ENCODE results near the gene SLC25A12. TPM values are rescaled to one million over a fixed set of nuclear protein-coding genes. Genes with fewer than 3 reads are reported as not detected.
"Not testable (repeated sequence)": the region's sequence is repeated elsewhere in the genome, so short reads cannot be mapped to it uniquely, and the experiment has no call there.

Gene SLC25A12
- total RNA-seq, 1 donor from 2014 or later = 6.3 TPM

DNA sequence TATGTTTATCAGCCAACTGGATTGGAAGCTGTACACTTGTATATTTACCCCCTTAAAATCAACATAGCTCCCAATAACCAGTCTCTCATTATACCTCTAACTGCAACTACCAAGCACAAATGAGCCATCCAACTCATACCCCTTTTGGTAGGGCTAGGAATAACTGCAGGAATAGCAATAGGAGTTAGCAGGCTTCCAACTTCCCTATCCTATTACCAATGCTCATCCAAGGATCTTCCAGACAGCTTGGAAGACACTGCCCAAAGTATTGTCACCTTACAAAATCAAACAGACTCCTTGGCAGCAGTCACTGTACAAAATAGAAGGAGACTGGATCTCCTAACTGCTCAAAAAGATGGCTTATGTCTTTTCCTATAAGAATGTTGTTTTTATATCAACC, 61.6 kb downstream of the SLC25A12 start:
- no peak for DNase-seq (ENCODE audit: low read depth in 2 of 2)

DNA sequence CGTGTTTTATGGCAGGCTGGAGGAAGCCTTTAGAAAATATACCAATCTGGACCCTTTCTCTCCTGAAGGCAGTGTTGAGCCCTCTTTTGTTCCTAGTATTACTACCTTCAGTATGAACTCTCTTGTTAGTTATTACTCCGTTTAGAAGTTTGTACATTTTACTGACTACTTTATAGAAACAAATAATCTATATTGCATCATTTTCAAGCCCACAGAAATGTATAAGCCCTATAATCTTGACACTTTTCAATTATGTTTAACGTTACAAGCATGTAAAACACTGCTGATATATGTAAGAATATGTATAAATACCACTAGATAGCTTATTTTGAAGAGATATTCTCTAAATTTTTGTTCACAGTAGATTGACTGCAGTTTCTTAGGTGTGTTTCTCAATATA, 64.0 kb downstream of the SLC25A12 start:
- no peak for DNase-seq (ENCODE audit: low read depth in 2 of 2)

DNA sequence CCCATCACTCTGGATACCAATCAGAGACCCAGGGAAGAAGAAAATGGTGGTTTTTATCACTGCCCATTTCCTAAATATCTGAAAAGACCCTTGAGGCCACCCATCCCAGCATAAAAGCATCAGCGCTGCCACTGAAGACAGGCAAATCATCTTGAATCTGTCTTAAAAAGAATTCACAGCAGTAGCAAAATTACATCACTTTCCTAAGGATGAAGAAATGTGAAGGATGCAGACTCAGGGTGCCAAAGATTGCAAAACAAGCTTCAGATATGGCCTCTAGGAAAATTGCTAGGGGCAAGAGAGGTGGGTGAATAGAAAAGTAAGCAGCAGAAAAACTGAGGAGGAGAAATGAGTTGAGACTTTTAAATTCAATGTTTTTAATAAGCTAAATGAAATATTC, 70.0 kb downstream of the SLC25A12 start:
- no peak for DNase-seq (ENCODE audit: low read depth in 2 of 2)

DNA sequence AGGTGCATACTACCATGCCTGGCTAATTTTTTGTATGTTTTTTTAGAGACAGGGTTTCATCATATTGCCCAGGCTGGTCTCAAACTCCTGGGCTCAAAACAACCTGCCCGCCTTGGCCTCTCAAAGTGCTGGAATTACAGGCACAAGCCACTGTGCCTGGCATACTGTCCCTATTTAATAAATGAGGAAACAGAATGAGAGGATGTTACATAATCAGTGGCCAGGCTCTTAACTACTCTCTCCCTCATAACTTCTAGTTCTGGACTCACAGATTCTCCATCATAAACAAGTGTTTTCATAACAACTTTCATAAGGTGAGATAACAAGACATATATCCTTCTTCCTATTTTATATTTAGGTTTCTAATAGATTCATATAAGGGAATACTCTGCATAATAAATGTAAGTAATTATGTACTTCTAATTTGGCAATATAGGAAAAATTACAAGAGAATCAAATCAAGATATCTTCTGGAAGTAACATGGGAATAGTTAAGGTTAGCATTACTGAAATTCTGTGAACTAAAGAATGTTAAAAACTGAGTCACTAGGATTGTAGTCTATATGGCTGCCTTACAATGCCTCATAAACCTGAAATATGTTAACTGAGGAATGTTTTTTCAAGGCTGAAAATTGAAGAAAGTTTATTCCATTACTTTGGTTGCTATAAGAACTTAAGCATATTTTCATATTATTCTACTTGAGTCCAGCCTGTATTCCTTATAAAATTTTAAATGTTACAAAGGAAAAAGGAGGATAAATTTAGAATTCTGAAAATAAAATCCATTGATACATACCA, 71.3 kb downstream of the SLC25A12 start:
- no peak for DNase-seq (ENCODE audit: low read depth in 2 of 2)

DNA sequence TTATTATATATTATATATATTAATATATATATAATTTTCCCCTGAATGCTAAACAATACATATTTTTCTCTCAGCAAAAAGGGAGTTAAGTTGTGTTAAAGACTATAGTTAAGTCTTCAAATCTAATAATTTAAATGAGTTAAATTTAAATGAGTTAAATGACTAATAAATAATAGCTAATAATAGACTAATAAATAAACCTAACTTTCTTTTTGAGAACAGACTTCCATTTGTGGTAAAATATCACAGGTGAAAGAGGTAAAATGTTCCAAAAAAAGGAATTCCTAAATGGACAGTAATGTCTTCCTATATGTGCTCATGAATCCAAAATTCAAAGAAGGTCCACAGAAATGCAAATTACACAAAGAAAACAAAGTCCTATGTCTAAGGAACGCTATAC, 74.6 kb downstream of the SLC25A12 start:
- DNase-seq (ENCODE audit: low read depth in 2 of 2) = no peak

DNA sequence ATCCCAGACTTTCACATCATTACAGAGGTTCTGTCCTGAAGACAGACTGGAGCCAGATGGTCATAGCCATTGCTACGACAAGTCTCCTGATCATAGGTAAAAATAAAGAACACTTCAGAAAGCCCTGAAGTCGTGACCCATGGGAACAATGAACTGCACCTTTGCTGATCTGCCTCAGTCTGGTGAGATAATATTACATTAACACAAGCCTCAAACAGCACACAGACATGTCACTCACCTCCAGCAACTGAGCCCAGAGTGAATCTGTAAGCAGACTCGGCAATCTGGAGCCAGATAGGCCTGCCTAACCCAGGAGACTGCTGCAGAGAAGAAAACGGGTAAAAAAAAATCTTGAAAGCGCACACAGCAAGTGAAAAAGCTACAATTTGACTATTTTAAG, 79.2 kb downstream of the SLC25A12 start:
- no peak for DNase-seq (ENCODE audit: low read depth in 2 of 2)

DNA sequence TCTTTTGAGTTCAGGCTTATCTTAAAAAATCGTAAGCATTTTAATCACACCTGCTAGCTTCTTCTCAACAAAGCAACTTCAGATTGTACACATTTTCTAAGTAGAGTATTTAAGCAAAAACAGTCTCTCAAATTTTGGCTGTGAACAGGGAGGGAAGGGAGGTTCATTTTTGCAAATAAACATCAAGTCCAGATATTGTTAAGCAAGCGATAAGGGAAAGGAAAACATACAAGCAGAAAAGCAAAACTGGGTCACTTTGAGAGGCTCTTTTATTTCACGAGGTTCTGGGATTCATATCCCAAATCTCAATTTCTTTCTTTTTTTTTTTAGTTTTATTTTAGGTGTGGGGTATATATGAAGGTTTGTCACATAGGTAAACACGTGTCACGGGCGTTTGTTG, 79.9 kb downstream of the SLC25A12 start:
- DNase-seq (ENCODE audit: low read depth in 2 of 2) = no peak

DNA sequence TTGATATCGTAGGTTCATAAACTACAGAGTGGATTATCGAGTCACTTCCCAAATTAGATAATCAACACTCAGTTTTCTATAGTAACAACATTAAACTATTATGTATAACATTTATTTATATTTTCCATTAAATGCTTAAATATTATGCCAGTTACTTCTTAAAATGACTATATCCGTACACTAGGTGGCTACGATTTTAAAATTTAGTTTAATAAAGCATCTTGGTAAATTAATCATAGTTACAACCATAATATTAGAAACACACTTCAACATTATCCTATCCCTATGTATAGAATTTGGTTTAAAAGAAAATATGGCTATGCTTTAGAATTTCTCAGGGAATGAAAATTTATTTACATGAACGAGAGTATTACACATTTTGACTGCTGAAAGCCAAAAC, 80.3 kb downstream of the SLC25A12 start:
- DNase-seq (ENCODE audit: low read depth in 2 of 2) = no peak

DNA sequence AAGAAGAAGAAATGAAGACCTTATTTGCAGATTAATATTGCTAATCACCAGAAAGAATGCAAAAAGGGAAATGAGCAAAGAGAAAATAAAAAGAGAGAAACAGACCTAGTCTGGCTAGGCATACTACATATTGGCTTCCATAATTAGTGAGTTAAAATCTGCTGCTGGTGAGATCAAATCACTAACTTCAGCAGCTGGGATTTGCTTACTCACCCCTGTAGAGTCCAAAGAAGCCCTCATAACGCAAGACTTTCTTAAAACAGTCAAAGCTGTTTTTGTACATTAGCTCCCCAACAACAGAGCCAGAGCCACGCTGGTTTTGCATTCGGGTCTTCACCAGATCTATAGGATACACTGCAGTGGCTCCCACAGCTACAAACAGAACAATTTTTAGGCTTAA, 80.9 kb downstream of the SLC25A12 start:
- DNase-seq (ENCODE audit: low read depth in 2 of 2) = no peak

DNA sequence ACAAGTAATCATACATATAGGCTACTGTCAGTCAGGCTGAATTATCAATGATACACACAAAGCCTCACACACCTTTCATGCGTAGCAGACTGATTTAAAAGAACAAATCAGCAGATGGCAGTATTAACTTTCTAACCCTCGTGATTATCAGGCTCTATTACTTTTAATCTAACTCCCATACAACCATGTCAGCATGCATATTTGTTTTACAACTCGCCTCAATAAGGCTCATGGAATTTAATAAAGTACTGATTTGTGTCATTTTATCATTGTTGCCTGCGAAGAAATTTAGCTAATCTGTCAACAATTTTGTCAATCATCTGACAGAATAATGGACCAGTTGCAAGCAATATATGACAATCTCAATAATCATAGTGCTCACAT, 82.8 kb downstream of the SLC25A12 start:
- DNase-seq (ENCODE audit: low read depth in 2 of 2) = peak; percentile 46 to 68

DNA sequence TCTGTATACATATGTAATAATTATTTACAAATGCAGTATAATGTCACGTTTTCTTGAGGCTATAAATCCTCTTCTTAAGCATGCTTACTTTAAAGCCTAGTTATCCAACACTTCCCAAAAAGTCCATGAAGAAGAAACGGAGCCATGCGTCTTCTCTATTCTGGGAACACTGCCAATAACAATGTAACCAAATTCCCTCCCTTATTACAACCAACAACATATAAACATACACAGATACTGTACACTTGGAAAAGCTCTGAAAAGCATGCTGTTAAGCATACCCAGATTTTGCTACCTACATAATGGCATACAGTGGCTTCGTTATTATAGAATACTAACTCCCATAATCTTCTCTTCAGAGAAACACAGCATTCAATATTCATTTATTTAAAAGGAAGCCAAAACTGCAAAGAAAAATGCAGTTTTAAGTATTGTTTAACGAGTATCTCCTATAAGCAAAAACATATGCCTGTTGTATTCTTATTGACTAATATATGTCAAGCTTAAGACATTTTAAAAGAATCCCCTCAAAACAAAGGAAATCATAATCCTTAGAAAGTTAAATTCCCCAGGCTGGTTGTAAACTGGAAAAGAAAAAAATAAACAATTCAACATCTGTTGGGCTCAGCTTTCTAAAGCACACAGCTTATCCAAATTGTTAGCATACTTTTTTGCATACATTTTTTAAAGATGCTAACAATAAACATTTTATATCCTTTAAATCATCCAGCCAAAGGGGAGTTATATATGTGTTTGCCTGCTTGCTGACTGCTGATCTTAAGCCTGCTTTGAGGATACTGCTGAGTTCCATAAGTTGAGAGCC, 83.4 kb downstream of the SLC25A12 start:
- DNase-seq (ENCODE audit: low read depth in 2 of 2) = no peak

DNA sequence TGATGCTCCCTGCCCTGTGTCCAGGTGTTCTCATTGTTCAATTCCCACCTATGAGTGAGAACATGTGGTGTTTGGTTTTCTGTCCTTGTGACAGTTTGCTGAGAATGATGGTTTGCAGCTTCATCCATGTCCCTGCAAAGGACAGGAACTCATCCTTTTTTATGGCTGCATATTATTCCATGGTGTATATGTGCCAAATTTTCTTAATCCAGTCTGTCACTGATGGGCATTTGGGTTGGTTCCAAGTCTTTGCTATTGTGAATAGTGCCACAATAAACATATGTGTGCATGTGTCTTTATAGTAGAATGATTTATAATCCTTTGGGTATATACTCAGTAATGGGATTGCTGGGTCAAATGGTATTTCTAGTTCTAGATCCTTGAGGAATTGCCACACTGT, 85.2 kb downstream of the SLC25A12 start:
- not testable (repeated sequence) for DNase-seq (ENCODE audit: low read depth in 2 of 2)

DNA sequence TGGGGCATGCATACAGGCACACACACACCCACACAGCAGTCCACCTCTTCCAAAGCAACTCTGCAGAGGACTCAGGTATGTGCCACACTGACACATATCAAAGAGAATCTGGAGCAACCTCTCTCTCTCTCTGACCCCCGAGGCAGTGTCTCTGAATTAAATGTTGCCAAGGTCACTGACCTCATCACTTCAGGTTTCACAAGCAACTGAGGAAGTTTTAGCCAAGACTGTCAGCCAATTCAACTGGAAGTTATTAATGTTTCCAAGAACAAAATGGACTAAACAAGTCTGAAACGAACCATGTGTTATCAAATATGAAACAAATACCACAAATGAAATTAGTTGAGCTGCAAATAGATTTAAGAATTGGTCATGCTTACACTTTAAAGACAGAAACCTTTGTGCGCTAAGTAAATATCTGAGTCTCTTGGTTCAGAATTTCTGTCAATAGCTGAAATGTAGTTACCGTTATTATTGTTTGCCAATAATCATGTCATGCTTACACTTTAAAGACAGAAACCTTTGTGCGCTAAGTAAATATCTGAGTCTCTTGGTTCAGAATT, 86.1 kb downstream of the SLC25A12 start:
- no peak for DNase-seq (ENCODE audit: low read depth in 2 of 2)

DNA sequence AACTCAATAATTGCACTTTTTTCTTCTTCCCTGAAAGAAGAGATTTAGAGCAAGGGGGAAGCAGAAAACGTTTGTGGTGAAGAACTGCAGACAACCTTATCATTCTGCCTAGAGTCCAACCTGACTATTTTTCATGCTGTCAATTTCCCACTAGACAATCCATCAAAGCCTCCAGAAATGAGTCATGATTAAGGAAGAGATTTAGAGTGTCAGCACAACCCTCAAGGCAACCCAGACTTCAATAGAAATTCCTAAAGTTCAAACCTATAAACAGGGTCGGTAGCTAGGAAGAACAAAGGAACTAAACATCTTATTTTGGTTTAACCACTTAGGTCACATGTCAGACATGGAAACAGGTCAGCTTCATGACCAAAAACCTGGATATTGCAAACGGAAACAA, 86.9 kb downstream of the SLC25A12 start:
- peak; percentile 35 to 45 for DNase-seq (ENCODE audit: low read depth in 2 of 2)

DNA sequence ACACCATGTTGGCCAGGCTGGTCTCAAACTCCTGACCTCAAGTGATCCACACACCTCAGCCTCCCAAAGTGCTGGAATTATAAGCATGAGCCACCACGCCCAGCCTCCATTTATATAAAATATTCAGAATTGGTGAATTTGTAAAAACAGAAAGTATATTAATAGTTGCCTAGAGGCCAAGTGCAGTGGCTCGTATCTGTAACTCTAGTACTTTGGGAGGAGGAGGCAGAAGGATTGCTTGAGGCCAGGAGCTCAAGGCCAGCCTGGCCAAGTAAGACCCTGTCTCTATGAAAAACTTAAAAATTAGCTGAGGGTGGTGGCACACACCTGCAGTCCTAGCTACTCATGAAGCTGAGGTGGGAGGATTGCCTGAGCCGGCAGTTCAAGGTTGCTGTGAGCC, 89.6 kb downstream of the SLC25A12 start:
- DNase-seq (ENCODE audit: low read depth in 2 of 2) = no peak

DNA sequence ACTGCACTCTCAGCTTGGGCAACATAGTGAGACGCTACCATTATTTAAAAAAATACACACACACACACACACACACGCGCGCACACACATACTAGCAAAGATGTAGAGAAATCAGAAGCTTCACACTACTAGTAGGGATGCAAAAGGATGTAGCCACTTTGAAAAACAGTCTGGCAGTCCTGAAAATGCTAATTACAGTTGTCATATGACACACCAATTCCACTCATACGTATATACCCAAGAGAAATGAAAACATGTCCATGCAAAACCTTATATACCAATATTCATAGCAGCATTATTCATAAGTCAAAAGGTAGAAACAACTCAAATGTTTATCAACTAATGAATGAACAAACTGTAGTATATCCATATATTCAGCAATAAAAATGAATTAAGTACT, 90.3 kb downstream of the SLC25A12 start:
- DNase-seq (ENCODE audit: low read depth in 2 of 2) = no peak

DNA sequence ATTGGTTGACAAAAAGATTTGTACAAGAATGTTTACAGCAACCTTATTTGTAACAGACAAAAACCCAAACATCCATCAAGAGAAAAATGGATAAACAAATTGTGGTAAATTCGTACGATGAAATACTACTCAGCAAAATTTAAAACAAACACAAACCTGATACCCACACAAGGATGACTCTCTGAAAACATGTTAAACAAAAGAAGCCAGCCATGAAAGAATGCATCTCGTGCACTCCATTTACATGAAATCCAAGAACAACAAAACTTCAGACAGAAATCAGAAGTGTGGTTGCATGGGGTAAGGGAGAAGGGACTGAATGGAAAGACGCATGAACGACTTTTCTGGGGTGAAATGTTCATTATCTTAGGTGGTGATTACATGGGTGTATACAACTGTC, 93.4 kb downstream of the SLC25A12 start:
- DNase-seq (ENCODE audit: low read depth in 2 of 2) = no peak

DNA sequence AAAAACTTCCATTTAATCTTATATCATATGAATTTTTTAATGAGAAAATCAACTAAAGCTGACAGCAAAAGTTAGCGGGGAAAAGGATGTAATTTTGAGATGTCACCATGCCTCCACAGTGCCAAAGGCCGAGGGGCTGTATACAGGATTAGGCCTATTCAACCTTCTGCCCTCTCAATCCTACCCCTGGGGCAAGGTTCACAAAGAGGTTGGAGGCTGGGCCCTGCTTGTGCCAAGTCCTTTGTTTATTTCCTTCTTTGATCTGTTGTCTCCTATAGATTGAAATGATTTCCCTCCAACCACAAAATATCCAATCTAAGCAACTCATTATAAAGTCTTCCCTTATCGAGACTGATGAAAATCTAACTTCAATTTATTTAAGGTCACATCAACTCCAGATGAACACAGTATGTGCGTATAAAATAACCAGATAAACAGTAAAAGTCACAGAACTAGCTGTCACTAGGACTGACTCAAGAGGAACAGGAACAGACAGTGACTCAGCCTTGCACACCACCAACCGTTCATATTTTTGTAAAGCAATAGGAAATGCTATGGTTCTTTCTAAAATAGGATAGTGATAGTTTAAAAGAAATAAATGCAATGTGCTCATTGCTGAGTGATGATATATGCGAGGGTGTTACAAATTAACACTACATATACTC, 95.8 kb downstream of the SLC25A12 start:
- peak; percentile 72 to 88 for DNase-seq (ENCODE audit: low read depth in 2 of 2)

DNA sequence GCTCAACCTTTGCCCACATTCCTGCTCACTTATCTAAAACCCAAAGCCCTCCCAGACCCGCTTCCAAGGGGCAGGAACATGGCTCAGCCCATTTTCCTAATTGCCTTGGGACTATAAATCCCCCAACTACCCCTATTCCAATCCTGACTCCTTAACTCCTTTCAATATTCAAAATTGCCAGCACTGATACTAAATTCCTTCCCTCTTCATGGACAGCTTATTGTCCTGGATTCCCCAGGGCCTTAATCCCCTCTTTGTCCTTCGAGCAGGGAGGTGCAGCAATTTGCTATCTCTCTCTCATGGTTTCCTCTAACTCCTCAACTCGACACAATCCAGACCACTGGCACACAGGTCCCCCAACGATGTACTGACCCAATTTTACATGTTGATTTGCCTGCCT, 99.1 kb downstream of the SLC25A12 start:
- DNase-seq (ENCODE audit: low read depth in 2 of 2) = no peak

DNA sequence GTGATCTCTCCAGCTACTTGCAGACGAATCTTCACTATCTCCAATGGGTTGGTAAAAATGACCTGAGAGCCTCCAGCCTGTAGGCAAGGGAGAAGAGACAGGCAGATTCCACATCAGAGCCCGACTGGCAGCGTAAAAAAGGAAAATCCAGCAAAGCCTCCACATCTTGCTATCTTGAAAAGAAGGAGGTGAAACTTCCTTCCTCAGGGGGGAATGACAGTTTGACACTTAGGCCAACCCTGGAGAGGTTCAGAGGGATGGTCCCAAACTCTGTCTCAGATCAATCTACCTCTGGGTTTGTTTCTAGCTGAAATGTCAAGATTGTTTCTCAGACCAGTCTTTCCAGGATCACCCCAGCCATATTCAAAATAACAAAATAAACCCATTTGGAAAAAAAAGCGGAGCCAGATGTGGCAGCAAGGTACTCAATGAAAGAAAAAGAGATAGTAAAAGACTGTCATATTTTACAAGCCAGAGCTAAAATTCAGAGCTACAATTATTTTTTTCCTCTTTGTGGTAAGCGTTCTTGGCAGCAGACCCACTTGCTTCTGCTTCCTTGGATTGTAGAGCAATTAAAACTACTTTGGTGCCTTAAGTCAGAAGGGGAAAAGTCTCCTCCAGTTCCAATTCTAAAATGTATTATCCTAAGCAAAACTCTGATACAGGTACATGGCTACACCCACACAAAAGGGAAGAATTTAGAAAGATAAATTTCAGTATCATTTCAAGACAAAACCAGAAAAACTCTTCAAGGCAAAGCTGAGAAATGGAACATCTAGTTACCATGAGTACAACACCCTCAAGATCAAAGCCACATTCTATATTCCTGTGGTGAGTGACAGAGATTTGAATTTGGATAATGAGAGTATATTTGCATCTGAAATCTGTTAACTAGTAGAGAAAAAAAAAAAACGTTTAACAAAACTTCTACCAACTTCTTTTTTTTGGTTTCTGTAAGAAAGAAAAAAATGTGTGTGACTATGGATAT, 100.1 kb downstream of the SLC25A12 start:
- no peak for DNase-seq (ENCODE audit: low read depth in 2 of 2)

Measured in lung microvascular endothelial cell (primary cell).